ENCODE measurements around the gene CLEC1B. TPM values are rescaled to one million over a fixed set of nuclear protein-coding genes. Genes with fewer than 3 reads are reported as not detected.

CLEC1B gene
- total and polyA plus RNA-seq, 9 of the 15 experiments (the other 6 are each of a cell fraction or from before 2014, with no cell fraction given) = not detected

GRCh38 chr12:10012630-10013330 lies 13.9 kb upstream of the CLEC1B start:
- no peaks in the 10 kb centered on the region for H4K20me1 ChIP-seq (replicated peaks; ENCODE audit: control insufficient read depth, insufficient read depth, low read length)
- TF ChIP-seq ARNT (IDR thresholded peaks at IDR 0.05) (no peak), NONO (IDR thresholded peaks at IDR 0.05; ENCODE audit: low read depth in 2 of 2, low read length in 1 of 2) (no peak), PHF21A (IDR thresholded peaks at IDR 0.05; ENCODE audit: borderline replicate concordance, low read depth) (no peak), ZNF41 (CRISPR knock-in tag; conservative IDR thresholded peaks at IDR 0.05) (no peak), ZBTB8A (IDR thresholded peaks at IDR 0.05; ENCODE audit: partially characterized antibody) (no peak), ZNF174 (CRISPR knock-in tag; IDR thresholded peaks at IDR 0.05) (no peak), BCL6 (CRISPR knock-in tag; IDR thresholded peaks at IDR 0.05) (no peak), ZNF184 (CRISPR knock-in tag; IDR thresholded peaks at IDR 0.05) (no peak), TOE1 (IDR thresholded peaks at IDR 0.05; ENCODE audit: borderline replicate concordance) (no peak), TOE1 (CRISPR knock-in tag; IDR thresholded peaks at IDR 0.05; ENCODE audit: borderline replicate concordance, low read depth) (no peak), TARDBP (IDR thresholded peaks at IDR 0.05) (no peak), THRAP3 (IDR thresholded peaks at IDR 0.05; ENCODE audit: borderline replicate concordance) (no peak)
- no peak overlapping the region for H3K27ac ChIP-seq (ENCODE audit: extremely low read depth, low read depth, low read length)
- H3K9ac ChIP-seq (ENCODE audit: insufficient read depth in 1 of 2, low read depth in 2 of 2, low read length in 2 of 2) = no peak overlapping the region
- no peaks in the 10 kb centered on the region for H3K79me2 ChIP-seq (ENCODE audit: control insufficient read depth, insufficient read depth, low read length)
- in situ Hi-C loops (cut with MboI) (no loop called here), intact Hi-C loops (cut with micrococcal nuclease) (no loop called here)
- H3K4me3 ChIP-seq = no peak overlapping the region
- no TSS peak for BruUV-seq (replicated peaks)
- no peak overlapping the region for H3K4me2 ChIP-seq (ENCODE audit: insufficient read depth, low read length)
- H3K36me3 ChIP-seq (ENCODE audit: control insufficient read depth, insufficient read depth, low read length) = no peaks in the 10 kb centered on the region
- POLR2A ChIA-PET = interaction anchor here (1.3 kb wide), 1 partner anchor 262 kb away, joined by 3 read pairs; no protein-coding TSS in a partner anchor
- H3K9me1 ChIP-seq (ENCODE audit: control insufficient read depth, insufficient read depth, low read length) = no peaks in the 10 kb centered on the region
- CTCF ChIA-PET (ENCODE audit: low intra/inter-chr PET ratio) = no interaction called here
- no peak for DNase-seq (ENCODE audit: extremely low read depth in 1 of 4, low spot score in 3 of 4)
- H2AFZ ChIP-seq (ENCODE audit: low read depth, low read length) = no peak overlapping the region
- 0% methylated on average over 6 of the region's 6 CpGs for WGBS (ENCODE audit: insufficient coverage, low coverage, missing lambda C conversion rate)
- H3K9me3 ChIP-seq (replicated peaks; ENCODE audit: control insufficient read depth, insufficient read depth, low read depth, low read length) = no peaks in the 10 kb centered on the region
- H3K4me1 ChIP-seq (replicated peaks in 1 of 2; ENCODE audit: control insufficient read depth in 2 of 2, insufficient read depth in 2 of 2, low read length in 2 of 2) = no peaks in the 10 kb centered on the region
- ATAC-seq = no peak
- H3K27me3 ChIP-seq (ENCODE audit: control insufficient read depth in 2 of 2, insufficient read depth in 2 of 2, low read length in 2 of 2) = no peaks in the 10 kb centered on the region
- FAIRE-seq = no peak
